H9 (cell line): ENCODE data around the gene TRIM26. TPM values are rescaled to one million over a fixed set of nuclear protein-coding genes. Genes with fewer than 3 reads are reported as not detected.
A peak's percentile ranks its signal among the peaks of the same experiment; 100 is the strongest.

Source experiments
- DNase-seq: peaks from one replicate; pipeline ENCODE4 v3.0.0-alpha.2; 2017
- H2AFZ ChIP-seq: one replicate; pipeline ENCODE4 v1.6.1; 2013; ENCODE audit warnings: mild to moderate bottlenecking, low read length, control low read depth, moderate library complexity
- H2AK5ac ChIP-seq: 2 replicates; pipeline ENCODE4 v1.6.1; 2013; ENCODE audit warnings: low read length, control low read depth, mixed read lengths; ENCODE audit not compliant: insufficient read length
- H2BK120ac ChIP-seq: one replicate; pipeline ENCODE4 v1.6.1; 2013; ENCODE audit warnings: low read depth, mild to moderate bottlenecking, low read length, control low read depth, inconsistent platforms; ENCODE audit not compliant: poor library complexity, severe bottlenecking
- H2BK12ac ChIP-seq: 2 replicates; pipeline ENCODE4 v1.6.1; 2013; ENCODE audit warnings: low read length, control low read depth, mixed read lengths, low read depth; ENCODE audit not compliant: insufficient read length
- H2BK15ac ChIP-seq: 2 replicates; pipeline ENCODE4 v1.6.1; 2013; ENCODE audit warnings: low read depth, low read length, control low read depth
- H2BK20ac ChIP-seq: one replicate; pipeline ENCODE4 v1.6.1; 2013; ENCODE audit warnings: low read depth, mild to moderate bottlenecking, low read length, control low read depth, inconsistent platforms; ENCODE audit not compliant: poor library complexity, severe bottlenecking
- H2BK5ac ChIP-seq: 2 replicates; pipeline ENCODE4 v1.6.1; 2013; ENCODE audit warnings: low read length, control low read depth, mixed read lengths; ENCODE audit not compliant: insufficient read length
- H3K14ac ChIP-seq: 2 replicates; pipeline ENCODE4 v1.6.1; 2013; ENCODE audit warnings: low read length, control low read depth; ENCODE audit not compliant: insufficient read depth
- H3K18ac ChIP-seq: 2 replicates; pipeline ENCODE4 v1.6.1; 2013; ENCODE audit warnings: low read depth, mild to moderate bottlenecking, mixed read lengths, low read length, control low read depth; ENCODE audit not compliant: insufficient read length
- H3K23ac ChIP-seq: 2 replicates; pipeline ENCODE4 v1.6.1; 2013; ENCODE audit warnings: low read length, control low read depth, mixed read lengths, low read depth; ENCODE audit not compliant: insufficient read length
- H3K23me2 ChIP-seq: 2 replicates; pipeline ENCODE4 v1.6.1; 2013; ENCODE audit warnings: low read depth, mild to moderate bottlenecking, mixed read lengths, low read length, control low read depth; ENCODE audit not compliant: insufficient read length, poor library complexity, severe bottlenecking
- H3K27ac ChIP-seq: 2 replicates; pipeline ENCODE4 v1.5.1; 2013; ENCODE audit warnings: low read length, control low read depth, mixed read lengths, low read depth; ENCODE audit not compliant: insufficient read length
- H3K27me3 ChIP-seq: 2 replicates; pipeline ENCODE4 v1.6.1; 2013; ENCODE audit warnings: low read length, control low read depth, inconsistent platforms; ENCODE audit not compliant: insufficient read depth
- H3K4ac ChIP-seq: 2 replicates; pipeline ENCODE4 v1.6.1; 2013; ENCODE audit warnings: low read depth, mild to moderate bottlenecking, control low read depth, inconsistent platforms, low read length, moderate library complexity
- H3K4me1 ChIP-seq: 2 replicates; pipeline ENCODE4 v1.6.1; 2013; ENCODE audit warnings: low read length, control low read depth, inconsistent platforms; ENCODE audit not compliant: insufficient read depth
- H3K4me2 ChIP-seq: 2 replicates; pipeline ENCODE4 v1.6.1; 2013; ENCODE audit warnings: low read length, control low read depth, mixed read lengths; ENCODE audit not compliant: insufficient read length, insufficient read depth
- H3K56ac ChIP-seq: 2 replicates; pipeline ENCODE4 v1.6.1; 2013; ENCODE audit warnings: low read depth, mild to moderate bottlenecking, mixed read lengths, low read length, control low read depth; ENCODE audit not compliant: insufficient read length
- H3K79me1 ChIP-seq: 2 replicates; pipeline ENCODE4 v1.6.1; 2013; ENCODE audit warnings: low read depth, mild to moderate bottlenecking, moderate library complexity, low read length, control low read depth, inconsistent platforms; ENCODE audit not compliant: insufficient read depth, poor library complexity, severe bottlenecking
- H3K79me2 ChIP-seq: 2 replicates; pipeline ENCODE4 v1.6.1; 2013; ENCODE audit warnings: low read length, control low read depth, inconsistent platforms; ENCODE audit not compliant: insufficient read depth
- H3K9ac ChIP-seq: 2 replicates; pipeline ENCODE4 v1.6.1; 2013; ENCODE audit warnings: low read length, control low read depth, mixed read lengths; ENCODE audit not compliant: insufficient read length; ENCODE audit errors: extremely low read depth
- H3K9me3 ChIP-seq: one replicate; pipeline ENCODE4 v1.6.1; 2013; ENCODE audit warnings: low read depth, low read length, inconsistent platforms; ENCODE audit not compliant: control insufficient read depth
- H3T11ph ChIP-seq: one replicate; pipeline ENCODE4 v1.6.1; 2013; ENCODE audit warnings: mild to moderate bottlenecking, low read length, control low read depth, inconsistent platforms
- H4K20me1 ChIP-seq: one replicate; pipeline ENCODE4 v1.6.1; 2013; ENCODE audit not compliant: control insufficient read depth, insufficient read length, insufficient read depth
- H4K5ac ChIP-seq: 2 replicates; pipeline ENCODE4 v1.6.1; 2013; ENCODE audit warnings: low read depth, mild to moderate bottlenecking, mixed read lengths, low read length, control low read depth; ENCODE audit not compliant: insufficient read length
- H4K8ac ChIP-seq: replicated peaks from 2 replicates; pipeline ENCODE4 v1.6.1; 2013; ENCODE audit warnings: low read length, control low read depth, mixed read lengths, low read depth; ENCODE audit not compliant: insufficient read length
- H4K91ac ChIP-seq: 2 replicates; pipeline ENCODE4 v1.6.1; 2013; ENCODE audit warnings: low read depth, mild to moderate bottlenecking, moderate library complexity, mixed read lengths, low read length, control low read depth; ENCODE audit not compliant: insufficient read length
- H3K27ac Mint-ChIP-seq, 3 experiments: 2 replicates in 2 of 3; 3 replicates in 1 of 3; pipeline ENCODE4 v1.8.0; 2020 to 2021; ENCODE audit warnings: mixed read lengths in 3 of 3, mild to moderate bottlenecking in 1 of 3, moderate library complexity in 1 of 3
- H3K27me3 Mint-ChIP-seq: 2 replicates; pipeline ENCODE4 v1.8.0; 2021; ENCODE audit warnings: low read depth, mild to moderate bottlenecking, moderate library complexity, mixed read lengths
- H3K36me3 Mint-ChIP-seq, 3 experiments: 2 replicates in 2 of 3; 3 replicates in 1 of 3; pipeline ENCODE4 v1.8.0; 2020 to 2021; ENCODE audit warnings: low read depth in 3 of 3, mixed read lengths in 3 of 3; ENCODE audit not compliant: insufficient read depth in 1 of 3
- H3K4me1 Mint-ChIP-seq, 2 experiments: 2 replicates each; pipeline ENCODE4 v1.8.0; 2020; ENCODE audit warnings: mixed read lengths in 2 of 2
- H3K4me3 Mint-ChIP-seq, 2 experiments: 2 replicates in 1 of 2; 3 replicates in 1 of 2; pipeline ENCODE4 v1.8.0; 2020 to 2021; ENCODE audit warnings: mild to moderate bottlenecking in 2 of 2, mixed read lengths in 2 of 2, moderate library complexity in 1 of 2
- H3K9me3 Mint-ChIP-seq, 2 experiments: 2 replicates in 1 of 2; 3 replicates in 1 of 2; pipeline ENCODE4 v1.8.0; 2020; ENCODE audit warnings: mild to moderate bottlenecking in 2 of 2, mixed read lengths in 2 of 2, moderate library complexity in 1 of 2
- WGBS: extraction: QIAGEN DNeasy Blood & Tissue Kit; methylation state at CpG from one replicate; pipeline ENCODE4 v1.1.7; 2013; ENCODE audit warnings: missing lambda C conversion rate, low lambda C conversion rate, mixed read lengths; ENCODE audit not compliant: insufficient read length; ENCODE audit errors: extremely low coverage; 5-methylcytosine and 5-hydroxymethylcytosine counted together
- long read RNA-seq: library from polyadenylated mRNA; unstranded; transcript quantifications from one replicate; pipeline ENCODE4 v2.0.0, GENCODE V29; 2020
- total RNA-seq: library from RNA; stranded (reverse); gene quantifications from 2 replicates; pipeline ENCODE4 v1.2.1, GENCODE V29; 2021
- TF ChIP-seq, protein P1 (sequence below): fragments of 200-600 bp; sonication (generic); conservative IDR thresholded peaks from 3 replicates; pipeline ENCODE4 v1.8.0; 2021; ENCODE audit warnings: antibody characterized with exemption, mild to moderate bottlenecking

Gene TRIM26, protein sequence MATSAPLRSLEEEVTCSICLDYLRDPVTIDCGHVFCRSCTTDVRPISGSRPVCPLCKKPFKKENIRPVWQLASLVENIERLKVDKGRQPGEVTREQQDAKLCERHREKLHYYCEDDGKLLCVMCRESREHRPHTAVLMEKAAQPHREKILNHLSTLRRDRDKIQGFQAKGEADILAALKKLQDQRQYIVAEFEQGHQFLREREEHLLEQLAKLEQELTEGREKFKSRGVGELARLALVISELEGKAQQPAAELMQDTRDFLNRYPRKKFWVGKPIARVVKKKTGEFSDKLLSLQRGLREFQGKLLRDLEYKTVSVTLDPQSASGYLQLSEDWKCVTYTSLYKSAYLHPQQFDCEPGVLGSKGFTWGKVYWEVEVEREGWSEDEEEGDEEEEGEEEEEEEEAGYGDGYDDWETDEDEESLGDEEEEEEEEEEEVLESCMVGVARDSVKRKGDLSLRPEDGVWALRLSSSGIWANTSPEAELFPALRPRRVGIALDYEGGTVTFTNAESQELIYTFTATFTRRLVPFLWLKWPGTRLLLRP
- 33.9 and 35.8 TPM in 2 replicates for total RNA-seq
- long read RNA-seq, transcript TRIM26-267 (9 exons, 3,318 nt), result major isoform, 7 of 57 reads
- long read RNA-seq, partial matches to known transcripts, result 5 of 57 reads
- long read RNA-seq, other reads (novel, unspliced or antisense), result 43 of 57 reads

DNA sequence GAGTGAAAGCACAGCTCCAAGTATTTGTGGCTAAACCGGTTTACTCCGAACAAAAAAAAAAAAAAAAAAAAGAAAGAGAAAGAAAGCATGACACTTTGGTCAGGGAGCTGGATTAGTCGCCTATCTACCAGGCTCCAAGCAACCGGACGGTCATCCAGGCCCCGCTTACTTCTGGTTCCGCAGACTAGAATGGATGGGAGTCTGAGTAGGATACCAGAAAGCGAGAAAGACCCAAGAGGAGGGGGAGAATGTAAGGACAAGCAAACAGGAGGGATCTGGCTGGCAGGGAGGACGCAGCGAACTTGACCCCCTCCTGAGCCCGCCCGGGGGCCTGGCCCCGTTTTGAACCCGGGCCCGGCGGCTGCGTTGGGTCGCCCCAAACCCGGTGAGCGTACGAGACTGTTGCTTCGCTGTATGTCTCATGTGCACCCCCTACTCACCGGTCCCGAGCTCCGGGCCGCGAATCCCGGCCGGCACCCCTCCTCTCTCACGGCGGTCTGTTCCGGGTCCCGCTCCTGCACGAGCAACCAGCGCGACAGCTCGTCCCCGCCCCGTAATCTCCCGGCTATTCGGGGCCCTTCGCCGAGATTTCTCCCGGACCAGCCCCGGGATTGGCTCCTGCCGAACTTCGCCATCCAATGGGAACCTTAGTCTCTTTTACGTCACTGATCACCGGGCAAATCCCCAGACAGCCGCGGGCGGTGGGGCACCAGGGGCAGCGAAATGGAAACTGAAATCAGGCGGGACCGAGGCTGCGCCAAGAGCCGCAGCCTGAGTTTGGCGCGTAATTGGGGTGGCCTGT lies at the start of gene TRIM26:
TRIM26 (minus strand) TSS at position 542 of the 802 bp plus-strand sequence. CDS start 14,303 bp downstream, outside the sequence.
- TF ChIP-seq, protein P1, sequence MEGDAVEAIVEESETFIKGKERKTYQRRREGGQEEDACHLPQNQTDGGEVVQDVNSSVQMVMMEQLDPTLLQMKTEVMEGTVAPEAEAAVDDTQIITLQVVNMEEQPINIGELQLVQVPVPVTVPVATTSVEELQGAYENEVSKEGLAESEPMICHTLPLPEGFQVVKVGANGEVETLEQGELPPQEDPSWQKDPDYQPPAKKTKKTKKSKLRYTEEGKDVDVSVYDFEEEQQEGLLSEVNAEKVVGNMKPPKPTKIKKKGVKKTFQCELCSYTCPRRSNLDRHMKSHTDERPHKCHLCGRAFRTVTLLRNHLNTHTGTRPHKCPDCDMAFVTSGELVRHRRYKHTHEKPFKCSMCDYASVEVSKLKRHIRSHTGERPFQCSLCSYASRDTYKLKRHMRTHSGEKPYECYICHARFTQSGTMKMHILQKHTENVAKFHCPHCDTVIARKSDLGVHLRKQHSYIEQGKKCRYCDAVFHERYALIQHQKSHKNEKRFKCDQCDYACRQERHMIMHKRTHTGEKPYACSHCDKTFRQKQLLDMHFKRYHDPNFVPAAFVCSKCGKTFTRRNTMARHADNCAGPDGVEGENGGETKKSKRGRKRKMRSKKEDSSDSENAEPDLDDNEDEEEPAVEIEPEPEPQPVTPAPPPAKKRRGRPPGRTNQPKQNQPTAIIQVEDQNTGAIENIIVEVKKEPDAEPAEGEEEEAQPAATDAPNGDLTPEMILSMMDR, result no peak
- H2BK12ac ChIP-seq, result no peak within 1 kb of the TSS
- peak within 1 kb of the TSS; percentile 93 for H3K18ac ChIP-seq
- H4K5ac ChIP-seq, result no peak within 1 kb of the TSS
- Mint-ChIP-seq H3K4me3 (peak within 1 kb of the TSS; percentile 91 to 96), H3K27me3 (peaks cover 10% of the 10 kb centered on the region), H3K27ac (peak within 1 kb of the TSS; percentile 98 to 99 (median 98); a peak in 6 of 7 replicates), H3K9me3 (no peaks in the 10 kb centered on the region; a peak in 1 of 5 replicates), H3K4me1 (peaks cover 36 to 43% of the 10 kb centered on the region in 2 experiments), H3K36me3 (peaks cover 0 to 4% (median 2%) of the 10 kb centered on the region in 3 experiments; a peak in 3 of 7 replicates)
- H3K23me2 ChIP-seq, result peaks cover 12% of the 10 kb centered on the region
- H2BK5ac ChIP-seq, result no peak within 1 kb of the TSS
- peak within 1 kb of the TSS; percentile 93 for H3K9ac ChIP-seq
- no peaks in the 10 kb centered on the region for H3K27me3 ChIP-seq
- H3K79me2 ChIP-seq, result peaks cover 6% of the 10 kb centered on the region; the same call in 1 of the 2 replicates
- no peak within 1 kb of the TSS for H2BK120ac ChIP-seq
- no peaks in the 10 kb centered on the region for H3K9me3 ChIP-seq
- H2BK15ac ChIP-seq, result no peak within 1 kb of the TSS
- H4K91ac ChIP-seq, result no peak within 1 kb of the TSS
- no peak within 1 kb of the TSS for H2AK5ac ChIP-seq
- H2BK20ac ChIP-seq, result no peak within 1 kb of the TSS
- H3K4ac ChIP-seq, result no peak within 1 kb of the TSS
- H3K4me2 ChIP-seq, result peak within 1 kb of the TSS; percentile 68
- H3K56ac ChIP-seq, result no peak within 1 kb of the TSS
- H3K23ac ChIP-seq, result no peak within 1 kb of the TSS
- H3K79me1 ChIP-seq, result peaks cover 4% of the 10 kb centered on the region
- H3K27ac ChIP-seq, result peak within 1 kb of the TSS; percentile 55
- H2AFZ ChIP-seq, result no peak within 1 kb of the TSS
- H4K20me1 ChIP-seq, result no peaks in the 10 kb centered on the region
- H3K4me1 ChIP-seq, result peaks cover 6% of the 10 kb centered on the region; the same call in 1 of the 2 replicates
- no CpG with 5 or more reads among the region's 59 CpGs for WGBS
- peak; percentile 98 for DNase-seq
- no peak within 1 kb of the TSS for H4K8ac ChIP-seq
- H3T11ph ChIP-seq, result no peak within 1 kb of the TSS
- peak within 1 kb of the TSS; percentile 92 for H3K14ac ChIP-seq
